ENCODE measurements around the gene NLGN1.
"Not testable (repeated sequence)": the region's sequence is repeated elsewhere in the genome, so short reads cannot be mapped to it uniquely, and the experiment has no call there.

Gene NLGN1

DNA sequence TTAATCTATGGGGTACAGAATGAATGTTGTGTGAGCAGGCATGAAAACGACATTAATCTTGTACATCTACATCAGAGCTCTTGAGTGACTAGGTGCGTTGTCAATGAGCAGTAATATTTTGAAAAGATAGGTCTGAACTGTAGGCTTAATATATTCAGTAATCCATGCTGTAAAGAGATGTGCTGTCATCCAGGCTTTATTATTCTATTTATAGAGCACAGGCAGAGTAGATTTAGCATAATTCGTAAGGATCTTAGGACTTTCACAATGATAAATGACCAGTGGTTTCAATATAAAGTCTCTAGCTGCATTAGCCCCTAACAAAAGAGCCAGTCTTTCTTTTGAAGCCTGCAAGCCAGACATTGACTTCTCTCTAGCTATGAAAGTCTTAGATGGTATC, 43.0 kb downstream of the NLGN1 start:
- no peak overlapping the region for H3K4me3 ChIP-seq (ENCODE audit: low read depth, low read length)
- H3K4me2 ChIP-seq (ENCODE audit: low read length), result no peak overlapping the region
- H2BK5ac ChIP-seq (ENCODE audit: low read depth, low read length, poor library complexity), result no peak overlapping the region
- H3K23ac ChIP-seq (ENCODE audit: low read length), result no peak overlapping the region
- no peak overlapping the region for H4K91ac ChIP-seq (ENCODE audit: low read depth, low read length)
- no peak overlapping the region for H2AFZ ChIP-seq (ENCODE audit: insufficient read depth, low read length, poor library complexity)
- H2AK5ac ChIP-seq (ENCODE audit: low read length), result no peak overlapping the region
- no peak overlapping the region for H3K4ac ChIP-seq (ENCODE audit: low read depth, low read length)
- DNase-seq, result no peak
- peaks cover 1% of the 10 kb centered on the region for H3K9me3 ChIP-seq (ENCODE audit: insufficient read depth, low read depth, low read length)
- no CpG with 5 or more reads among the region's 3 CpGs for WGBS (ENCODE audit: extremely low coverage, insufficient coverage, insufficient read length)
- no peak overlapping the region for H3K14ac ChIP-seq (ENCODE audit: low read length)
- no peak overlapping the region for H2BK12ac ChIP-seq (ENCODE audit: low read length)
- H4K8ac ChIP-seq (ENCODE audit: low read depth, low read length), result no peak overlapping the region
- no peaks in the 10 kb centered on the region for H3K36me3 ChIP-seq (ENCODE audit: control insufficient read depth in 1 of 2, insufficient read depth in 2 of 2, low read length in 2 of 2)
- no peak overlapping the region for H4K12ac ChIP-seq (ENCODE audit: low read depth, low read length)
- no peak overlapping the region for H2BK120ac ChIP-seq (ENCODE audit: insufficient read depth, low read length, poor library complexity)
- no peaks in the 10 kb centered on the region for H3K79me1 ChIP-seq (ENCODE audit: low read length)
- no peaks in the 10 kb centered on the region for H3K79me2 ChIP-seq (ENCODE audit: control insufficient read depth, insufficient read depth, low read length, poor library complexity)
- H3K27ac ChIP-seq (ENCODE audit: low read depth, low read length), result no peak overlapping the region
- H3K18ac ChIP-seq (ENCODE audit: low read length), result no peak overlapping the region
- H3K9ac ChIP-seq (ENCODE audit: low read length), result no peak overlapping the region
- no peaks in the 10 kb centered on the region for H3K27me3 ChIP-seq (ENCODE audit: insufficient read depth, low read length)
- H3K4me1 ChIP-seq (ENCODE audit: control insufficient read depth in 1 of 2, insufficient read depth in 2 of 2, low read length in 2 of 2), result no peaks in the 10 kb centered on the region

DNA sequence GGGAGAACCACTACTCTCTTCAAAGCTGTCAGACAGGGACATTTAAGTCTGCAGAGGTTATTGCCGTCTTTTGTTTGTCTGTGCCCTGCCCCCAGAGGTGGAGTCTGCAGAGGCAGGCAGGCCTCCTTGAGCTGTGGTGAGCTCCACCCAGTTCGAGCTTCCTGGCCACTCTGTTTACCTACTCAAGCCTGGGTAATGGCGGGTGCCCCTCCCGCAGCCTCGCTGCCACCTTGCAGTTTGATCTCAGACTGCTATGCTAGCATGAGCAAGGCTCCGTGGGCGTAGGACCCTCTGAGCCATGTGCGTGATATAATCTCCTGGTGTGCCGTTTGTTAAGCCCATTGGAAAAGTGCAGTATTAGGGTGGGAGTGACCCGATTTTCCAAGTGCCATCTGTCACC, 54.0 kb downstream of the NLGN1 start:
- not testable (repeated sequence) for H3K4me3 ChIP-seq (ENCODE audit: low read depth, low read length); H2BK120ac ChIP-seq (ENCODE audit: insufficient read depth, low read length, poor library complexity); H3K4me1 ChIP-seq (ENCODE audit: control insufficient read depth in 1 of 2, insufficient read depth in 2 of 2, low read length in 2 of 2); H4K91ac ChIP-seq (ENCODE audit: low read depth, low read length); H2BK5ac ChIP-seq (ENCODE audit: low read depth, low read length, poor library complexity); H3K79me2 ChIP-seq (ENCODE audit: control insufficient read depth, insufficient read depth, low read length, poor library complexity); H3K79me1 ChIP-seq (ENCODE audit: low read length); H2AK5ac ChIP-seq (ENCODE audit: low read length); DNase-seq; H3K23ac ChIP-seq (ENCODE audit: low read length); H3K4ac ChIP-seq (ENCODE audit: low read depth, low read length); H3K4me2 ChIP-seq (ENCODE audit: low read length); H2BK12ac ChIP-seq (ENCODE audit: low read length); H3K9me3 ChIP-seq (ENCODE audit: insufficient read depth, low read depth, low read length); H4K12ac ChIP-seq (ENCODE audit: low read depth, low read length); H3K27me3 ChIP-seq (ENCODE audit: insufficient read depth, low read length); H3K14ac ChIP-seq (ENCODE audit: low read length); H3K9ac ChIP-seq (ENCODE audit: low read length); H3K27ac ChIP-seq (ENCODE audit: low read depth, low read length); H2AFZ ChIP-seq (ENCODE audit: insufficient read depth, low read length, poor library complexity); H4K8ac ChIP-seq (ENCODE audit: low read depth, low read length); H3K18ac ChIP-seq (ENCODE audit: low read length); H3K36me3 ChIP-seq (ENCODE audit: control insufficient read depth in 1 of 2, insufficient read depth in 2 of 2, low read length in 2 of 2)
- WGBS (ENCODE audit: extremely low coverage, insufficient coverage, insufficient read length), result no CpG with 5 or more reads among the region's 10 CpGs

DNA sequence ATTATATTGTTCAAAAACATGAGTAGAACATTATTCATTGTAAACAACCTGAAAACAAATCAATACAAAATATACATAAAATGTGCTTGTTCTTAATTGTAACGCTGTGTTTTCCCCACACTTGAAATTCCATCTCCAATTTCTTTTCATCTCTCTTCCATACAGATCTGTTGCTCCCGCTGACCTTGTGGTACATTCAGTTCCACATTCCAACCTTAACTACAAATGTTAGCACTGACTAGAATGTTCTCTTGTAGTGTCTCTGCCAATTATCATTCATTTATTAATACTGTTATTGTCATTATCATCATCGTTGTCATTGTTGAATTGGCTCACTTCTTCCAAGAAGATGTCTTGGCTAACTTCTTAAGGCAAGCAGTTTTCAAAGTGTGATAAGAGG, 65.7 kb downstream of the NLGN1 start:
- H4K8ac ChIP-seq (ENCODE audit: low read depth, low read length), result no peak overlapping the region
- no peak overlapping the region for H2BK5ac ChIP-seq (ENCODE audit: low read depth, low read length, poor library complexity)
- no peak overlapping the region for H3K23ac ChIP-seq (ENCODE audit: low read length)
- H3K18ac ChIP-seq (ENCODE audit: low read length), result no peak overlapping the region
- H2BK12ac ChIP-seq (ENCODE audit: low read length), result no peak overlapping the region
- H3K14ac ChIP-seq (ENCODE audit: low read length), result no peak overlapping the region
- H3K4ac ChIP-seq (ENCODE audit: low read depth, low read length), result no peak overlapping the region
- no peak overlapping the region for H2BK120ac ChIP-seq (ENCODE audit: insufficient read depth, low read length, poor library complexity)
- H4K91ac ChIP-seq (ENCODE audit: low read depth, low read length), result no peak overlapping the region
- H3K9me3 ChIP-seq (ENCODE audit: insufficient read depth, low read depth, low read length), result no peaks in the 10 kb centered on the region
- no peak for DNase-seq
- no peaks in the 10 kb centered on the region for H3K27me3 ChIP-seq (ENCODE audit: insufficient read depth, low read length)
- H3K79me1 ChIP-seq (ENCODE audit: low read length), result no peaks in the 10 kb centered on the region
- no peak overlapping the region for H4K12ac ChIP-seq (ENCODE audit: low read depth, low read length)
- no peak overlapping the region for H2AK5ac ChIP-seq (ENCODE audit: low read length)
- WGBS (ENCODE audit: extremely low coverage, insufficient coverage, insufficient read length), result no CpG with 5 or more reads among the region's 3 CpGs
- H3K4me2 ChIP-seq (ENCODE audit: low read length), result no peak overlapping the region
- no peaks in the 10 kb centered on the region for H3K4me1 ChIP-seq (ENCODE audit: control insufficient read depth in 1 of 2, insufficient read depth in 2 of 2, low read length in 2 of 2)
- no peak overlapping the region for H2AFZ ChIP-seq (ENCODE audit: insufficient read depth, low read length, poor library complexity)
- no peak overlapping the region for H3K27ac ChIP-seq (ENCODE audit: low read depth, low read length)
- H3K4me3 ChIP-seq (ENCODE audit: low read depth, low read length), result no peak overlapping the region
- H3K9ac ChIP-seq (ENCODE audit: low read length), result no peak overlapping the region
- no peaks in the 10 kb centered on the region for H3K36me3 ChIP-seq (ENCODE audit: control insufficient read depth in 1 of 2, insufficient read depth in 2 of 2, low read length in 2 of 2)
- no peaks in the 10 kb centered on the region for H3K79me2 ChIP-seq (ENCODE audit: control insufficient read depth, insufficient read depth, low read length, poor library complexity)

DNA sequence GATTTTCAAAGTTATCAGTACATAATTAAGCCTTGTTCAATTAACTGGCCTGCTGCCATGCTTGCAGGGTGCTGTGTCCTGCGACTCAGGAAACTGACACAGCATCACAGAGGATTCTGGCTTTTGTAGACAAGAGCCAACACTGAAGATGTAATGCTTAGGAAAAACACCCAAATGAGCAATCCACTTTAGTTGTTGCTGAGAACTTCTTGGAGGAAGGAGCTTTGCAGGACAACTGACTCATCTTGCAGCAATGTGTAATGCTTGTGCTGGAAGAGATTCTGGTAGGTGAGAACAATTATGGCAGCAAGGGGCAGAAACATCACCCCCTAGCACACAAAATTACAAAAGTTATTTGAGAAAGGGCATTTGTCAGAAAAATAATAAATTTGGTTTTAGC, 67.6 kb downstream of the NLGN1 start:
- Histone ChIP-seq H3K79me1 (ENCODE audit: low read length) (no peaks in the 10 kb centered on the region), H3K9ac (ENCODE audit: low read length) (no peak overlapping the region), H3K4me3 (ENCODE audit: low read depth, low read length) (no peak overlapping the region), H3K9me3 (ENCODE audit: insufficient read depth, low read depth, low read length) (no peaks in the 10 kb centered on the region), H2BK5ac (ENCODE audit: low read depth, low read length, poor library complexity) (no peak overlapping the region), H2AK5ac (ENCODE audit: low read length) (no peak overlapping the region), H4K91ac (ENCODE audit: low read depth, low read length) (no peak overlapping the region), H3K23ac (ENCODE audit: low read length) (no peak overlapping the region), H2BK120ac (ENCODE audit: insufficient read depth, low read length, poor library complexity) (no peak overlapping the region), H3K4ac (ENCODE audit: low read depth, low read length) (no peak overlapping the region), H2AFZ (ENCODE audit: insufficient read depth, low read length, poor library complexity) (no peak overlapping the region), H3K27ac (ENCODE audit: low read depth, low read length) (no peak overlapping the region), H3K4me2 (ENCODE audit: low read length) (no peak overlapping the region), H3K36me3 (ENCODE audit: control insufficient read depth in 1 of 2, insufficient read depth in 2 of 2, low read length in 2 of 2) (no peaks in the 10 kb centered on the region), H3K79me2 (ENCODE audit: control insufficient read depth, insufficient read depth, low read length, poor library complexity) (no peaks in the 10 kb centered on the region), H4K12ac (ENCODE audit: low read depth, low read length) (no peak overlapping the region), H3K4me1 (ENCODE audit: control insufficient read depth in 1 of 2, insufficient read depth in 2 of 2, low read length in 2 of 2) (no peaks in the 10 kb centered on the region), H3K14ac (ENCODE audit: low read length) (no peak overlapping the region), H4K8ac (ENCODE audit: low read depth, low read length) (no peak overlapping the region), H3K18ac (ENCODE audit: low read length) (no peak overlapping the region), H3K27me3 (ENCODE audit: insufficient read depth, low read length) (no peaks in the 10 kb centered on the region), H2BK12ac (ENCODE audit: low read length) (no peak overlapping the region)
- WGBS (ENCODE audit: extremely low coverage, insufficient coverage, insufficient read length), result no CpG with 5 or more reads among the region's 1 CpG
- DNase-seq, result peak in 1 of 2 donors; percentile 40
